Lower lobe of right lung (tissue), 2 donors: ENCODE results near the gene FHAD1. TPM values are rescaled to one million over a fixed set of nuclear protein-coding genes. Genes with fewer than 3 reads are reported as not detected.

ENCODE experiments used
- ATAC-seq, 2 donors: fragments of 200-7000 bp; cut with Tn5 transposase; one replicate each; pipeline ENCODE4 v1.9.1; 2020 to 2022; ENCODE audit warnings: mild to moderate bottlenecking in 2 of 2, moderate library complexity in 2 of 2
- DNase-seq: peaks from one replicate; pipeline ENCODE4 v3.0.0-alpha.2; 2020
- H3K27ac ChIP-seq: fragments of 200-600 bp; one replicate; pipeline ENCODE4 v1.8.0; 2022
- H3K27me3 ChIP-seq: fragments of 200-600 bp; one replicate; pipeline ENCODE4 v1.8.0; 2022; ENCODE audit warnings: low read depth
- H3K36me3 ChIP-seq: fragments of 200-600 bp; one replicate; pipeline ENCODE4 v1.8.0; 2022; ENCODE audit warnings: mild to moderate bottlenecking
- H3K4me1 ChIP-seq: fragments of 200-600 bp; one replicate; pipeline ENCODE4 v1.8.0; 2022
- H3K4me3 ChIP-seq: fragments of 200-600 bp; one replicate; pipeline ENCODE4 v1.8.0; 2022; ENCODE audit warnings: mild to moderate bottlenecking
- H3K9me3 ChIP-seq: fragments of 200-600 bp; one replicate; pipeline ENCODE4 v1.8.0; 2022
- intact Hi-C: fragments of 100-400 bp; cut with DNase I; formaldehyde crosslinking; loops from one replicate; pipeline ENCODE4 v1.11.0; 2022
- long read RNA-seq: library from polyadenylated mRNA; unstranded; transcript quantifications from one replicate; pipeline ENCODE4 v2.0.0, GENCODE V29; 2021
- total RNA-seq: library from RNA; stranded (reverse); fragmentation: NEBNext Ultra II Directional; extraction: Animal tissue kit (Norgen Biotek cat#: 25700); gene quantifications from one replicate; pipeline ENCODE4 v1.2.1, GENCODE V29; 2021
- TF ChIP-seq, protein P1 (sequence below): fragments of 200-600 bp; IDR thresholded peaks from one replicate; pipeline ENCODE4 v1.8.0; 2022; ENCODE audit warnings: antibody characterized with exemption, mild to moderate bottlenecking
- donor health status: DM: no; HTN: yes; CAD: no; lungs with severe emphysema.

Gene FHAD1
- 14.3 TPM for total RNA-seq
- long read RNA-seq, partial matches to known transcripts = 2 of 27 reads
- long read RNA-seq, other reads (novel, unspliced or antisense) = 25 of 27 reads

DNA sequence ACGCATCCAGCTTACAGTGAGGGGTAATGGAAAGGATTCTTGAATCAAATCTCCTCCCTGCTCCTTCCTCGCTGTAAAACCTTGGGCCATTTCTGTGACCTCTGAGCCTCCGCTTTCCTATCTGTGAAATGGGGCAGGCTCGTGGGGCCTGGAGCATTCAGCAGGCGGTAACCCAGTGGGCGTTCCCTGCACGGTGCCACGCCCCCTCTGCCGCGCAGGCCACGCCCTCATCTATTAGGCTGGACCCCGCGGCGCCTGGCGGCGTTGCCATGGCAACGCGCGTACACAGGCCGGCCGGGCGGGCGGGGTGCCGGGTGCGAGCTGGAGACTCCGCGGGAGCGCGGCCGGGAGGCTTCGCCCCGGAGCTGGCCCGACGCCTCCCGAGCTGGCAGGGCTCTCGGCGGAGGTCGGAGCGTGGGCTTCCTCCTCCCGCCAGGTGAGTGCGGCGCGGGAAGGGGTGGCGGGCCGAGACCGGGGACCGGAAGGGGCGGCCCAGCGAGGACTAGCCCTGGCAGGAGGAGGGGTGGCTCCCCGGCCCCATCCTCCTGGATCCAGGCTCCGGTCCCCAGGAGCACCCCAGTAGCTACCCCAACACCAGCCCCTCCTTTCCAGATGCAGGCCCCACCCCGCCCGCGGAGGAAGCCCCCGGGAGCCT lies at the start of gene FHAD1:
FHAD1 (plus strand) TSS at position 264 of the 655 bp plus-strand sequence. CDS start 4,562 bp downstream, outside the sequence.
- intact Hi-C loops = no loop called here
- TF ChIP-seq, protein P1, sequence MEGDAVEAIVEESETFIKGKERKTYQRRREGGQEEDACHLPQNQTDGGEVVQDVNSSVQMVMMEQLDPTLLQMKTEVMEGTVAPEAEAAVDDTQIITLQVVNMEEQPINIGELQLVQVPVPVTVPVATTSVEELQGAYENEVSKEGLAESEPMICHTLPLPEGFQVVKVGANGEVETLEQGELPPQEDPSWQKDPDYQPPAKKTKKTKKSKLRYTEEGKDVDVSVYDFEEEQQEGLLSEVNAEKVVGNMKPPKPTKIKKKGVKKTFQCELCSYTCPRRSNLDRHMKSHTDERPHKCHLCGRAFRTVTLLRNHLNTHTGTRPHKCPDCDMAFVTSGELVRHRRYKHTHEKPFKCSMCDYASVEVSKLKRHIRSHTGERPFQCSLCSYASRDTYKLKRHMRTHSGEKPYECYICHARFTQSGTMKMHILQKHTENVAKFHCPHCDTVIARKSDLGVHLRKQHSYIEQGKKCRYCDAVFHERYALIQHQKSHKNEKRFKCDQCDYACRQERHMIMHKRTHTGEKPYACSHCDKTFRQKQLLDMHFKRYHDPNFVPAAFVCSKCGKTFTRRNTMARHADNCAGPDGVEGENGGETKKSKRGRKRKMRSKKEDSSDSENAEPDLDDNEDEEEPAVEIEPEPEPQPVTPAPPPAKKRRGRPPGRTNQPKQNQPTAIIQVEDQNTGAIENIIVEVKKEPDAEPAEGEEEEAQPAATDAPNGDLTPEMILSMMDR = no peak
- Histone ChIP-seq H3K27me3 (no peaks in the 10 kb centered on the region), H3K36me3 (no peaks in the 10 kb centered on the region), H3K4me1 (peaks cover 40% of the 10 kb centered on the region), H3K27ac (peak within 1 kb of the TSS; percentile 53), H3K9me3 (no peaks in the 10 kb centered on the region), H3K4me3 (peak within 1 kb of the TSS; percentile 55)
- peak; percentile 84 for DNase-seq
- ATAC-seq = peak; percentile 92 to 94

DNA sequence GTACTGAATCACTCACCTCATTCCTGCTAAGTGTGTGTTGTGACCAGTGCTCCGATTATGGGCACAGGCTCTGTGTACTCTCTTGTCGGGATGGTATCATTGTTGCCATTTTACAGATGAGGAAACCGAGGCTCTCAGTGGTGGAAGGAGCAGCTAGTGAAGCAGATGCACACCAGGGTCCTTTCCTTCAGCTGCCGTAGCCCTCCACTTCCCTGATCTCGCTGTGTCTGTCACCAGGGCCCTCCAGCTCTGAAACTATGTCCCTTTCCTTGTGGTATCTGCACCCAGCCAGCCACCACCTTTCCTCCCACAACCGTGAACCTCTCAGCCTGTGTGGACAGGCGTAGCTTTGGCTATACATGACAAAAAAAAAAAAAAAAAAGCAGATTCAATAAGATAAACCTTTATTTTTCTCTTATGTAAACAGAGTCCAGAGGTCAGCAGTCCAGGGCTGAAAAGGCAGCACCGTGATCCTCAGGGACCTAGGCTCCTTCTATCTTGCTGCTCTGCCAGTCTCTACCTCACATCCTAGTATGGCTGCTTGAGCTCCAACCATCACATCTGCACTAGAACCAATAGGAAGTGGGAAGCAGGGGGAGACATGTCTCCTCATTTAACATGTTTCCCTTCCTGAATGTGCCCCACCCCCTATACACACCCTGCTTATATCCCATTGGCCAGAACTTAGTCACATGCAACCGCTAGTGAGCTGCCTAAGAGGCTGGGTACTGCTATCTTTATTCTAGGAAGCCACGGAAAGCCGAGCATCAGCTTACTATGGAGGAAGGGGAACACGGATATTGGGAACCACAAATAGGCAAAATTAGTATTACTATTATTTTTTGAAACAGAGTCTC lies 49.2 kb upstream of the FHAD1 start:
- Histone ChIP-seq H3K9me3 (no peaks in the 10 kb centered on the region), H3K27me3 (no peaks in the 10 kb centered on the region), H3K27ac (no peak overlapping the region), H3K4me3 (no peak overlapping the region), H3K36me3 (no peaks in the 10 kb centered on the region), H3K4me1 (peaks cover 16% of the 10 kb centered on the region)
- DNase-seq (no peak), ATAC-seq (no peak)
- intact Hi-C loops = no loop called here
- TF ChIP-seq, protein P1 = no peak

DNA sequence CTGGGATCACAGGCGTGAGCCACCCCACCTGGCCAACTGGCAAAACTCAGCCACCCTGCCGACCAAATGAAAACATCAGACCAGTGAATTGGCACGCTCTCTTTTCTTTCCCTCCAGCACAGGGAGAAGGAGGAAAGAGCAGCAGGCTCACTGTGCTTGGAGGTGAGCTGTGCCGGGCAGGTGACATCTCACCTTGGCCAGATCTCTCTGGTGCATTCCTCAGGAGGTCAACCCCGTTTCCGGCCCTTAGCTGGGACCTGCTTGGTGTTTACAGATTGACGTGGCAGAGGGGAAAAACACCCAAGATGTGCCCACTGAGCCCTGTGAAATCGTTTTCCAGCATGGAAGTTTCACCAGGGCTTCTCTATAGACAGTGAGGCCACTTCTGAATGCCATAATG lies 48.3 kb upstream of the FHAD1 start:
- intact Hi-C loops = no loop called here
- Histone ChIP-seq H3K4me3 (no peak overlapping the region), H3K9me3 (no peaks in the 10 kb centered on the region), H3K4me1 (peaks cover 16% of the 10 kb centered on the region), H3K36me3 (no peaks in the 10 kb centered on the region), H3K27me3 (no peaks in the 10 kb centered on the region), H3K27ac (no peak overlapping the region)
- ATAC-seq (no peak), DNase-seq (no peak)
- TF ChIP-seq, protein P1 = no peak

DNA sequence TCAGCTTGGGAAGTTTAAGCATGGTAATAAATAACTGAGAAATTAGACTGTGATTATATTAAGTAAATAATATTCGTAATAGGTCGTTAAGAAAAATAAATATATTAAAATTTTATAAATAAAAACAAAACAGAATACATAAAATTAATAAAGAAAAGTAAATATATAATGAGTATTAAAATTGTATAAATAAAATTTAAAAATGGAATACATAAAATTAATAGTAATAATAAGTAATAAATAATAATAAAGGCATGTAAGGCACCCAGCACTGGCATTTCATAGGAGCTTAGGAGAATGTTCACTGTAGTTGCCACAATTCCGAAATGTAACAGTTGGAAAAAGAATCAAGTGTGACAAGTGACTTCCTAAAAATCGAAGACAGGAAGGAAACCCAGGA lies 45.8 kb upstream of the FHAD1 start:
- DNase-seq (no peak), ATAC-seq (no peak)
- no peaks in the 10 kb centered on the region for H3K9me3 ChIP-seq
- TF ChIP-seq, protein P1 = no peak
- no peak overlapping the region for H3K4me3 ChIP-seq
- intact Hi-C loops = no loop called here
- H3K4me1 ChIP-seq = peaks cover 16% of the 10 kb centered on the region
- no peaks in the 10 kb centered on the region for H3K27me3 ChIP-seq
- no peaks in the 10 kb centered on the region for H3K36me3 ChIP-seq
- H3K27ac ChIP-seq = no peak overlapping the region

DNA sequence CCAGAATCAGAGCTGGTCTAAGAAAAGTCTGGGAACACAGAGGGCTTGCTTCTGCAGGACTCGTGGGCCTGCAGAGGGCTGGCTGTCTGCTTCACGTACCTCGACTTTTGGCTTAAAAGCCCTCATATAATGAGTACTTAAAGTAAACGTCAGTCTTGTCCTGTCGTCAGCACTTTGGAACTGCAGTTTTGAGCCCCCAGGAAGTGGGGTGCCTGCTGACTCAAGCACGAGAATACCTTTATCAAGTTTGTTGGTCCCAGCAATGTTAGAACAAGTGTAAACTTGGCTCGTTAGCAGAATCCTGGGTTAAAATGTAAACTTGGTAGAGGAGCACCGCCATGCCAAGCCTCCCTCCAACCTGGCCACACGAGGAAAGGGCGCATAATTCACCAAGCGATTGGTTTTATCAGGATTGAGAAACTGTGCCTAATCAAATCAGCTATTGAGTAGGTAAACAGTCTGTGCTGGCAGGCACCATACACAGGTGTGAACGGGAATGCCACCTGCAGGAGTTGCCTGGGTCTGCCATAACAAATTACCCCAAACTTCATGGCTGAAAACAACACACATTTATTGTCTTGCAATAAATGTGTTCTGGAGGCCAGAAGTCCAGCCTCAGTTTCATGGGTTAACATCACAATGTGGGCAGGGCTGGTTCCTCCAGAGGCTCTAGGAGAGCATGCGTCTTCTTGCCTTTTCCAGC lies 45.0 kb upstream of the FHAD1 start:
- intact Hi-C loops = no loop called here
- no peak for DNase-seq
- peaks cover 22% of the 10 kb centered on the region for H3K4me1 ChIP-seq
- peak in 1 of 2 donors; percentile 54 for ATAC-seq
- H3K36me3 ChIP-seq = no peaks in the 10 kb centered on the region
- H3K27me3 ChIP-seq = no peaks in the 10 kb centered on the region
- TF ChIP-seq, protein P1 = no peak
- H3K9me3 ChIP-seq = no peaks in the 10 kb centered on the region
- H3K27ac ChIP-seq = no peak overlapping the region
- no peak overlapping the region for H3K4me3 ChIP-seq
